ENCODE results near the gene GEMIN4.

GEMIN4 gene

GRCh38 chr17:696369-696768, 55.7 kb downstream of the GEMIN4 start:
- H3K27me3 ChIP-seq (ENCODE audit: control insufficient read depth in 5 of 5, insufficient read depth in 4 of 5, low read length in 5 of 5), result no peaks in the 10 kb centered on the region

More at GRCh38 chr17:696369-696768, 55.7 kb downstream of the GEMIN4 start:
- H3K9ac ChIP-seq (ENCODE audit: low read length in 5 of 5), result no peak overlapping the region
- no peak overlapping the region for H3K4me3 ChIP-seq (ENCODE audit: low read depth in 1 of 5, low read length in 5 of 5)
- peaks cover 21 to 53% (median 45%) of the 10 kb centered on the region in 5 donors for H3K36me3 ChIP-seq (ENCODE audit: control insufficient read depth in 5 of 5, insufficient read depth in 5 of 5, low read length in 5 of 5)
- peaks cover 0 to 16% (median 9%) of the 10 kb centered on the region in 5 donors for H3K4me1 ChIP-seq (ENCODE audit: control insufficient read depth in 5 of 5, insufficient read depth in 5 of 5, low read length in 5 of 5)
- H3K27ac ChIP-seq (ENCODE audit: low read depth, low read length), result no peak overlapping the region
- no peaks in the 10 kb centered on the region for H3K9me3 ChIP-seq (ENCODE audit: control insufficient read depth in 5 of 5, low read length in 5 of 5)

Data from subcutaneous abdominal adipose tissue (tissue), 5 donors.